ENCODE measurements around the gene BPIFB6.

BPIFB6 gene

DNA sequence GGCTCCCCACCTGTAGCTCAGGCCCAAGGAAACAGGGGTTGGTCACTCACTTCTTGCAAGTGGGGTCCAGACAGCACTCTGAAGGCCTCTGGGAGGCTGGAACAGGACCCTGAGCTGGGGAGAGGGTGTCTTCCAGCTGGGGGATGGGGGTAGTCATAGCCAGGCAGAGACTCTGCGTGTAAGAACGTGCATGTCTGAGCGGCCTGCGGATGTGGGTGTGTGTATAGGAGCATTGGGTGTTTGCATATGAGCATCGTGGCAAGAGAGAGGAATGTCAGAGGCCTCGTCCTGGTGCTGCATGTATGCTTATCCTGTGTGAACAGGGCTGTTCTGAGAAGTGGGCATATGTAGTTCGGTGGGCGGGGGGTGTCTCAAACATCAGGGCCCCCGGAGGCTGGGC, 34.3 kb downstream of the BPIFB6 start:
- H3K36me3 ChIP-seq (ENCODE audit: control insufficient read depth in 2 of 2, insufficient read depth in 2 of 2, low read length in 2 of 2) = no peaks in the 10 kb centered on the region
- H3K9me3 ChIP-seq (ENCODE audit: control insufficient read depth in 2 of 2, low read length in 2 of 2) = no peaks in the 10 kb centered on the region
- no peak overlapping the region for H3K9ac ChIP-seq (ENCODE audit: low read depth in 1 of 2, low read length in 2 of 2)
- H3K4me1 ChIP-seq (ENCODE audit: control insufficient read depth in 2 of 2, insufficient read depth in 2 of 2, low read length in 2 of 2) = no peaks in the 10 kb centered on the region
- H3K27ac ChIP-seq (ENCODE audit: low read depth in 2 of 2, low read length in 2 of 2) = no peak overlapping the region
- H3K4me3 ChIP-seq (ENCODE audit: low read length in 2 of 2) = no peak overlapping the region
- no peaks in the 10 kb centered on the region for H3K27me3 ChIP-seq (ENCODE audit: control insufficient read depth in 2 of 2, insufficient read depth in 2 of 2, low read length in 2 of 2)

DNA sequence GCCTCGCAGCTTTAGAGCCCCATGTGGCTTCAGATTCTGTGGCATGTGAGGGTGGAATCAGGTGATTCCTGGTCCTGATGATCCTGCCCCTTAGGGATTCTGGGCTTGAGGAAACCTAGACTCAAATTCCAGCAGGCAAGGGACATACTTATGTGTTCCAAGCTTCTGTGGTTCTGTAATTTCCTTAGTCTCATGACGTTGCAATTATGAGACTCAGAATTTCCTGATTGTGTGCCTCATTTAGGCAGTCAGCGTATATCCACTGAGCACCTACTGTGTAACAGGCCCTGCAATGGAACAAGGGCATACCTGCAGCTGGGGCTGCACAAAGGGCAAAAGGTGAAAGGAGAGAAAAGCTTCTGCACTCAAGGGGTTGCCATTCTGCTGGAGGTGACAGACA, 36.4 kb downstream of the BPIFB6 start:
- Histone ChIP-seq H3K4me3 (ENCODE audit: low read length in 2 of 2) (no peak overlapping the region), H3K27ac (ENCODE audit: low read depth in 2 of 2, low read length in 2 of 2) (no peak overlapping the region), H3K36me3 (ENCODE audit: control insufficient read depth in 2 of 2, insufficient read depth in 2 of 2, low read length in 2 of 2) (no peaks in the 10 kb centered on the region), H3K9ac (ENCODE audit: low read depth in 1 of 2, low read length in 2 of 2) (no peak overlapping the region), H3K9me3 (ENCODE audit: control insufficient read depth in 2 of 2, low read length in 2 of 2) (no peaks in the 10 kb centered on the region), H3K4me1 (ENCODE audit: control insufficient read depth in 2 of 2, insufficient read depth in 2 of 2, low read length in 2 of 2) (no peaks in the 10 kb centered on the region), H3K27me3 (ENCODE audit: control insufficient read depth in 2 of 2, insufficient read depth in 2 of 2, low read length in 2 of 2) (no peaks in the 10 kb centered on the region)

DNA sequence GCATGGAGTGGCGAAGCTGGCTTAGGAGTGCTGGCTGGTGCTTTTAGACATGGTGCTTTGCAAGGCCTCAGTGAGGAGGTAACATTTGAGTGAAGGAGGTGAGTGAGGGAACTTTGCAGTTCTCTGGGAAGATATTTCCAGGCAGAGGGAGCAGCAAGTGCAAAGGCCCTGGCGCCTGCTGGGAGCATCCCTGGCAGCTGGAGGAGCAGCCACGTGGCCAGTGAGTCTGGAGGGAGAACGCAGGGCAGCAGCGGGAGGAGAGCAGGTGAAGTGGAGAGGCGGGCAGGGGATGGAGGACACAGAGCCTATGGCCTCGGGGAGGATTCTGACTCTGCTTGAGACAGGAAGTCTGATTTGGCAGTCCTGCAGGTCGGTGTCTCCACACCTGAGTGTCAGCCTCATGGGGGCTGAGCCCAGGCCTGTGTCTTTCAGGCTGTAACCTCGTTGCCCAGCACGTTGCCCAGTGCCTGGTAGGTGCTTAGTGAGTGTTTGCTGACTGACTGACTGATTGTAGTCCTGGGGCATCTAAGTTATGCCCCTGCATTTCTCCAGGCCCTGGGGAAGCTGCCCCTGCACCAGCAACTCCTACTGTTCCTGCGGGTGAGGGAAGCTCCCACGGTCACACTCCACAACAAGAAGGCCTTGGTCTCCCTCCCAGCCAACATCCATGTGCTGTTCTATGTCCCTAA, 36.9 kb downstream of the BPIFB6 start:
- H3K9ac ChIP-seq (ENCODE audit: low read depth in 1 of 2, low read length in 2 of 2) = no peak overlapping the region
- no peak overlapping the region for H3K4me3 ChIP-seq (ENCODE audit: low read length in 2 of 2)
- no peaks in the 10 kb centered on the region for H3K27me3 ChIP-seq (ENCODE audit: control insufficient read depth in 2 of 2, insufficient read depth in 2 of 2, low read length in 2 of 2)
- H3K36me3 ChIP-seq (ENCODE audit: control insufficient read depth in 2 of 2, insufficient read depth in 2 of 2, low read length in 2 of 2) = no peaks in the 10 kb centered on the region
- H3K27ac ChIP-seq (ENCODE audit: low read depth in 2 of 2, low read length in 2 of 2) = no peak overlapping the region
- no peaks in the 10 kb centered on the region for H3K9me3 ChIP-seq (ENCODE audit: control insufficient read depth in 2 of 2, low read length in 2 of 2)
- no peaks in the 10 kb centered on the region for H3K4me1 ChIP-seq (ENCODE audit: control insufficient read depth in 2 of 2, insufficient read depth in 2 of 2, low read length in 2 of 2)

DNA sequence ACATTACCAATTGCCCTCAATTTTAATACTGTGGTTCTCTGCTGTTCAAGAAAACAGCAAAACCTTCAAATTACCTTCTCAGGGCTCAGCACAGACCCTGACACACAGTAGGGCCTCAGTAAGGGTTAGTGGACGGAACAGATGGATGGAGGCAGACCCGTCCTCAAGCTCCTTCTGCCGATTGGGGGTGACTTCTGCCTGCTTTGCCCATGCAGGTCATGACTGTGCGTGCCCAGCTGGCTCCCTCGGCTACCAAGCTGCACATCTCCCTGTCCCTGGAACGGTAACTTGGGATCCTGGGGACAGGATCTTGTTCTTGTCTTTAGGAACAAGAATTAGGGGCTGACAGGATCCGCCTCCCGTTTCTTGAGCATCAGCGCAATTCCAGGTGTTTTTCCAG, 38.2 kb downstream of the BPIFB6 start:
- Histone ChIP-seq H3K4me3 (ENCODE audit: low read length in 2 of 2) (no peak overlapping the region), H3K4me1 (ENCODE audit: control insufficient read depth in 2 of 2, insufficient read depth in 2 of 2, low read length in 2 of 2) (no peaks in the 10 kb centered on the region), H3K36me3 (ENCODE audit: control insufficient read depth in 2 of 2, insufficient read depth in 2 of 2, low read length in 2 of 2) (no peaks in the 10 kb centered on the region), H3K27me3 (ENCODE audit: control insufficient read depth in 2 of 2, insufficient read depth in 2 of 2, low read length in 2 of 2) (no peaks in the 10 kb centered on the region), H3K27ac (ENCODE audit: low read depth in 2 of 2, low read length in 2 of 2) (no peak overlapping the region), H3K9me3 (ENCODE audit: control insufficient read depth in 2 of 2, low read length in 2 of 2) (no peaks in the 10 kb centered on the region), H3K9ac (ENCODE audit: low read depth in 1 of 2, low read length in 2 of 2) (no peak overlapping the region)

DNA sequence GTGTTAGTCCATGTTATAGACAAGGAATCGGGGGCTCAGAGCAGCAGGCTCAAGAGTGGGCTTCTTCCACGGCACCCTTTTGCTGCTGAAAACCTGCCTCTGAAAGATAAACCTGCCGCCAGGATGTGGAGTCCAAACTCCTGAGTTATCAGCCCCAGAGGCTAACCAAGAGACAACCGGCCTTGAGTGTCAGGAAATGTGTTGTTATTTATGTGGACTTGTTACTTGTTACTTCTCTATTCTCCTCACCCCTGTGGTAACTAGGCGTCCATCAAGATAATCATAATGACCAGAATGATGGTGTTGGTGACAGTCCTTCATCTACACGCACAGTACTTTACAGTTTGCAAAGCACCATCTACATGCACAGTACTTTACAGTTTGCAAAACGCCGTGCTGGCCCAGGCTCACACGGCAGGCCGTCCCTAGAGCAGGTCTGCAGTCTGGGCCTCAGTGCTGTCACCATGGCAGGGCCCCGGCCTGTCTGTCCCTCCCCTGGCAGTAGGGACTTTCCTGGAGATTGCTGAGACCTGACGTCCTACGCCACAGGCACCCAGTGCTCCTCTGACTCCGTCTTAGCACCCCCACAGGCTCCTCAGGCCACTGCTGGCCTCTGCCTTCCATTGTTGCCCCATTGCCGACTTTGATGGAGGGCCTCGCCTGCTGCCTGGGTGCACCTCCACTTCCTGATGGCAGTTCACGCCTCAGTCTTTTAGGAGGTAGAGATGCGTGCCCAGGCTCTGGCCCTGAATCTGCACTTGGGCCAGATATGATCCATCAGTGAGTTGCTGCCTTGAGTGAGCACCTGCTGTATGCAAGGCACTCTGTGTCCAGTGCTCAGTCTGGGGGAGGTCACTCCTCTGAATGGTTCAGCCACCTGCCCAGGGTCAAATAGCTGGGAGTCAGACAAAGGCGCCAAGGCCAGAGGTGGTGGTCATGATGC, 38.9 kb downstream of the BPIFB6 start:
- no peak overlapping the region for H3K9ac ChIP-seq (ENCODE audit: low read depth in 1 of 2, low read length in 2 of 2)
- H3K36me3 ChIP-seq (ENCODE audit: control insufficient read depth in 2 of 2, insufficient read depth in 2 of 2, low read length in 2 of 2) = no peaks in the 10 kb centered on the region
- H3K9me3 ChIP-seq (ENCODE audit: control insufficient read depth in 2 of 2, low read length in 2 of 2) = no peaks in the 10 kb centered on the region
- H3K27ac ChIP-seq (ENCODE audit: low read depth in 2 of 2, low read length in 2 of 2) = no peak overlapping the region
- H3K4me3 ChIP-seq (ENCODE audit: low read length in 2 of 2) = no peak overlapping the region
- H3K4me1 ChIP-seq (ENCODE audit: control insufficient read depth in 2 of 2, insufficient read depth in 2 of 2, low read length in 2 of 2) = no peaks in the 10 kb centered on the region
- H3K27me3 ChIP-seq (ENCODE audit: control insufficient read depth in 2 of 2, insufficient read depth in 2 of 2, low read length in 2 of 2) = no peaks in the 10 kb centered on the region

DNA sequence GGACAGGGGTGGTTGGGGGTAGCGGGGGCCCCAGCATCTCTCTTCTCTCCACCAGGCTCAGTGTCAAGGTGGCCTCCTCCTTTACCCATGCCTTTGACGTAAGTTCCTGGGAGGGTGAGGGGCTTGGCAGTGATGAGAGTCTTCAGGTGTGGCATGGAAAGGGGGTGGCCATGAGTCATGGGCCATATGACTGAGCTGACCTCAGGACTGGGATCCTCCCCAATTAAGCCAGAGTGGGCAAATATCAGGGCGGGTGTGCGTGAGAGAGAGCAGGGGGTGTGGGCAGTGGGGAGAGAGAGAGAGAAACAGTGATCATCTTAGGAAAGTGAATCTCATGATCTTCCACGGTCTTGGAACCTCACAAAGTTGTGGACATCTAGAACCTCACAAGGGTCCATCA, 39.8 kb downstream of the BPIFB6 start:
- no peak overlapping the region for H3K4me3 ChIP-seq (ENCODE audit: low read length in 2 of 2)
- H3K27ac ChIP-seq (ENCODE audit: low read depth in 2 of 2, low read length in 2 of 2) = no peak overlapping the region
- H3K9me3 ChIP-seq (ENCODE audit: control insufficient read depth in 2 of 2, low read length in 2 of 2) = no peaks in the 10 kb centered on the region
- H3K27me3 ChIP-seq (ENCODE audit: control insufficient read depth in 2 of 2, insufficient read depth in 2 of 2, low read length in 2 of 2) = no peaks in the 10 kb centered on the region
- no peaks in the 10 kb centered on the region for H3K36me3 ChIP-seq (ENCODE audit: control insufficient read depth in 2 of 2, insufficient read depth in 2 of 2, low read length in 2 of 2)
- no peaks in the 10 kb centered on the region for H3K4me1 ChIP-seq (ENCODE audit: control insufficient read depth in 2 of 2, insufficient read depth in 2 of 2, low read length in 2 of 2)
- H3K9ac ChIP-seq (ENCODE audit: low read depth in 1 of 2, low read length in 2 of 2) = no peak overlapping the region

DNA sequence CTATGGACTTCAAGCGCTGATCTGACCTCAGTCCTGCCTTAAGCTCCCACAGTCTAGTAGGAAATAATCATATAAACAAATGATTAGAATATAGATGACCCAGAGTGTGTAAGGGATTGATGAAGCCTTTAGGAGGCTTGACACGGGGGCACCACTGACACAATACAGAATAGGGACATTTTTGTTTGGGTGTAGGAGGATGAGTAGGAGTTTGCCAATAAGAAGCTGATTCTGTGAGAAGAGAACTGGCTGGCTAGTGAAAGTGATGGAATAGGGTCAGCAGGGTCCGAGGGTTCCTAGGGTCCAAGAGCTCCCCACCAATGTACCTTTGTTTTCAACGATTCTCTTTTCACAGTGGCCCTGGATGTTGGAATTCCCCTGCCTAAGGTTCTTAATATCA, 40.9 kb downstream of the BPIFB6 start:
- H3K27ac ChIP-seq (ENCODE audit: low read depth in 2 of 2, low read length in 2 of 2) = no peak overlapping the region
- H3K4me1 ChIP-seq (ENCODE audit: control insufficient read depth in 2 of 2, insufficient read depth in 2 of 2, low read length in 2 of 2) = no peaks in the 10 kb centered on the region
- H3K27me3 ChIP-seq (ENCODE audit: control insufficient read depth in 2 of 2, insufficient read depth in 2 of 2, low read length in 2 of 2) = no peaks in the 10 kb centered on the region
- H3K36me3 ChIP-seq (ENCODE audit: control insufficient read depth in 2 of 2, insufficient read depth in 2 of 2, low read length in 2 of 2) = no peaks in the 10 kb centered on the region
- no peak overlapping the region for H3K9ac ChIP-seq (ENCODE audit: low read depth in 1 of 2, low read length in 2 of 2)
- H3K9me3 ChIP-seq (ENCODE audit: control insufficient read depth in 2 of 2, low read length in 2 of 2) = no peaks in the 10 kb centered on the region
- no peak overlapping the region for H3K4me3 ChIP-seq (ENCODE audit: low read length in 2 of 2)

DNA sequence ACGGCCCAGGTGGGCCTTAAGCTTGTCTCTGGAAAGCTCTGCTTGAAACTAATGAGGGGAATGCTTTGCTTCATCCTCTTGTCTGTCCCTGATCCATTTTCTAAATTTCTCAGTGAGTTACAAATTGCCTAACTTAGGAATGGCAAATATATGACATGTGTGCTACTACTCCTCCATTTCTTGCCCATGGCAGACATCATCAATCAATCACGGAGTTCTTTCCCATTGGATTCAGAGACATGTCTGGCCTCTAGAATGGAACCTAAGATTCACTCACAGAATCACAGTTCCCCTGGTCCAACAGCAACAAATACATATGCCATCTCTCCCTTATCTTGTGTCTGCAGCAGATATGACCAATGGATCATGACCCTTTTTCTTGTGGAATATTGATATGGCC, 41.4 kb downstream of the BPIFB6 start:
- Histone ChIP-seq H3K9ac (ENCODE audit: low read depth in 1 of 2, low read length in 2 of 2) (no peak overlapping the region), H3K9me3 (ENCODE audit: control insufficient read depth in 2 of 2, low read length in 2 of 2) (no peaks in the 10 kb centered on the region), H3K4me1 (ENCODE audit: control insufficient read depth in 2 of 2, insufficient read depth in 2 of 2, low read length in 2 of 2) (no peaks in the 10 kb centered on the region), H3K27ac (ENCODE audit: low read depth in 2 of 2, low read length in 2 of 2) (no peak overlapping the region), H3K27me3 (ENCODE audit: control insufficient read depth in 2 of 2, insufficient read depth in 2 of 2, low read length in 2 of 2) (no peaks in the 10 kb centered on the region), H3K4me3 (ENCODE audit: low read length in 2 of 2) (no peak overlapping the region), H3K36me3 (ENCODE audit: control insufficient read depth in 2 of 2, insufficient read depth in 2 of 2, low read length in 2 of 2) (no peaks in the 10 kb centered on the region)

DNA sequence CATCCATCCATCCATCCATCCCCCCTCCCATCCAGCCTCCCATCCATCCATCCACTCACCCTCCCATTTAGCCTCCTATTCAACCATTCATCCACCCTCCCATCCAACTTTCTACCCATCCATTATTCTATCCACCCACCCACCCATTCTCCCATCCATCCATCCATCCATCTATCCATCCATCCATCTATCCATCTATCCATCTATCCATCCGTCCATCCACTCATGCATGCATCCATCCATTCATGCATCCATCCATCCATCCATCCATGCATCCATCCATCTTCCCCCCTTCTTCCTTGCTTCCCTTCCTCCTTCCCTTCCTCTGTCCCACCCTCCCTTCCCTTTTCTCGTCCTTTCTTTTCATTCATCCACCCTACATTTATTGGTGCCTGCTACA, 43.2 kb downstream of the BPIFB6 start:
- Histone ChIP-seq H3K4me3 (ENCODE audit: low read length in 2 of 2) (no peak overlapping the region), H3K9me3 (ENCODE audit: control insufficient read depth in 2 of 2, low read length in 2 of 2) (no peaks in the 10 kb centered on the region), H3K4me1 (ENCODE audit: control insufficient read depth in 2 of 2, insufficient read depth in 2 of 2, low read length in 2 of 2) (no peaks in the 10 kb centered on the region), H3K9ac (ENCODE audit: low read depth in 1 of 2, low read length in 2 of 2) (no peak overlapping the region), H3K27ac (ENCODE audit: low read depth in 2 of 2, low read length in 2 of 2) (no peak overlapping the region), H3K27me3 (ENCODE audit: control insufficient read depth in 2 of 2, insufficient read depth in 2 of 2, low read length in 2 of 2) (no peaks in the 10 kb centered on the region), H3K36me3 (ENCODE audit: control insufficient read depth in 2 of 2, insufficient read depth in 2 of 2, low read length in 2 of 2) (no peaks in the 10 kb centered on the region)

DNA sequence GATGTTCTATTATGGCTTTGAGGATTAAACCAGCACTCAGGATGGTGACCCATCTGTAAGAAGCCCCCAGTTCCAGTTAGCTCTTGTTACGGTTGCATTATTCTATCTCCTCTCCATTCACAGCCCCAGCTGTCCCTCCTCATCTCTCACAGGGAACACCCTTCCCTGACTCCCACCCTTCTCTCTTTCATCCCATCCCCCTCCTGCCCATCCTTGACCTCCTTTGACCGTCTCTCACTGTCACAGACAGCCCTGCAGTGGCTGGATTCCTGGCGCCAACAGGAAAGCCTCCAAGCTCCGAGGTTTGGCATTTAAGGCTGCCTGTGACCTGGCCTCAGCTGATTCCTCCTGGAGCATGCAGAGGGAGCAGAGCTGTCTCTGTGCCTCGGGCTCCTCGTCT, 43.8 kb downstream of the BPIFB6 start:
- H3K4me1 ChIP-seq (ENCODE audit: control insufficient read depth in 2 of 2, insufficient read depth in 2 of 2, low read length in 2 of 2) = no peaks in the 10 kb centered on the region
- H3K27ac ChIP-seq (ENCODE audit: low read depth in 2 of 2, low read length in 2 of 2) = no peak overlapping the region
- H3K9ac ChIP-seq (ENCODE audit: low read depth in 1 of 2, low read length in 2 of 2) = no peak overlapping the region
- H3K36me3 ChIP-seq (ENCODE audit: control insufficient read depth in 2 of 2, insufficient read depth in 2 of 2, low read length in 2 of 2) = no peaks in the 10 kb centered on the region
- no peaks in the 10 kb centered on the region for H3K27me3 ChIP-seq (ENCODE audit: control insufficient read depth in 2 of 2, insufficient read depth in 2 of 2, low read length in 2 of 2)
- no peak overlapping the region for H3K4me3 ChIP-seq (ENCODE audit: low read length in 2 of 2)
- H3K9me3 ChIP-seq (ENCODE audit: control insufficient read depth in 2 of 2, low read length in 2 of 2) = no peaks in the 10 kb centered on the region
